NCI-H1048 (cell line): Measurements from ENCODE around the gene CALY.

Experiments
- DNase-seq: peaks from one replicate; lab custom pipeline; 2025; lab: John Stamatoyannopoulos, UW

The CALY gene

GRCh38 chr10:133285217-133285616 is 51.5 kb downstream of the CALY start:
- no peak for DNase-seq

- DNase-seq = no peak
These were observed 52.8 kb downstream of the CALY start for GRCh38 chr10:133283931-133284330.

- DNase-seq = no peak
These were observed 53.8 kb downstream of the CALY start for GRCh38 chr10:133282846-133283390.

- DNase-seq = no peak
These were observed 54.9 kb downstream of the CALY start for GRCh38 chr10:133281628-133282372.

GRCh38 chr10:133281084-133281483 is 55.6 kb downstream of the CALY start:
- no peak for DNase-seq

GRCh38 chr10:133280391-133281059 is 56.2 kb downstream of the CALY start:
- DNase-seq = no peak

- DNase-seq = no peak
These were observed 57.1 kb downstream of the CALY start for GRCh38 chr10:133279326-133280226.

- DNase-seq = no peak
These were observed 58.0 kb downstream of the CALY start for GRCh38 chr10:133278577-133279265.

- no peak for DNase-seq
These were observed 58.6 kb downstream of the CALY start for GRCh38 chr10:133277993-133278576.

- DNase-seq = no peak
These were observed 59.3 kb downstream of the CALY start for GRCh38 chr10:133277277-133277992.

- no peak for DNase-seq
These were observed 60.1 kb downstream of the CALY start, which contains the start of gene ADAM8 for GRCh38 chr10:133276435-133277201. ADAM8 (minus strand) TSS chr10:133276868; CDS start chr10:133276817, 51 bp downstream.

- no peak for DNase-seq
These were observed 60.6 kb downstream of the CALY start for GRCh38 chr10:133276100-133276434.

GRCh38 chr10:133275684-133276092 is 61.0 kb downstream of the CALY start:
- no peak for DNase-seq

GRCh38 chr10:133274751-133275683 is 61.7 kb downstream of the CALY start:
- DNase-seq = no peak
